HG02623 (cell line): Measurements from ENCODE around the gene NAP1L1.

Experiments
- ATAC-seq: cut with Tn5 transposase; IDR thresholded peaks from one replicate; pipeline ENCODE4 v1.9.1; 2021; ENCODE audit warnings: moderate library complexity; ENCODE audit not compliant: unreplicated experiment

Gene NAP1L1

GRCh38 chr12:76083904-76084862, at the start of gene NAP1L1:
Gene NAP1L1 (minus strand): TSS chr12:76084685. CDS start chr12:76074219, 10,466 bp downstream.
- ATAC-seq: peak; percentile 95

DNA sequence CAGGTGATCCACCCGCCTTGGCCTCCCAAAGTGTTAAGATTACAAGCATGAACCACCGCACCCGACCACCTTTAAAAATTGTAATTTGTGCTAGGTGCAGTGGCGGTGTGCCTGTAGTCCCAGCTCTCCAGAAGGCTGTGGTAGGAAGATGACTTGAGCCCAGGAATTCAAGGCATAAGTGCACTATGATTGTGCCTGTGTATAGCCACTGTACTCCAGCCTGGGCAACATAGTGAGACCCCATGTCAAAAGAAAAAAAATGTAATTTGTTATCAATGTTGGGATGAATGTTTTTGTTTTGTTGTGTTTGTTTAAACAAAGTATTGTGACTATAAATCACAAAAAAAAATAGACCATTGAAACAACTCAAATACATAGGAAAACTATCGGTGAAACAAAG, 43.1 kb upstream of the NAP1L1 start:
- ATAC-seq: no peak

- no peak for ATAC-seq
Measured at GRCh38 chr12:76124456-76124855, 40.0 kb upstream of the NAP1L1 start.

- no peak for ATAC-seq
Measured at GRCh38 chr12:76123259-76124212, 39.1 kb upstream of the NAP1L1 start.

- ATAC-seq: no peak
Measured at GRCh38 chr12:76119887-76120286, 35.4 kb upstream of the NAP1L1 start.

DNA sequence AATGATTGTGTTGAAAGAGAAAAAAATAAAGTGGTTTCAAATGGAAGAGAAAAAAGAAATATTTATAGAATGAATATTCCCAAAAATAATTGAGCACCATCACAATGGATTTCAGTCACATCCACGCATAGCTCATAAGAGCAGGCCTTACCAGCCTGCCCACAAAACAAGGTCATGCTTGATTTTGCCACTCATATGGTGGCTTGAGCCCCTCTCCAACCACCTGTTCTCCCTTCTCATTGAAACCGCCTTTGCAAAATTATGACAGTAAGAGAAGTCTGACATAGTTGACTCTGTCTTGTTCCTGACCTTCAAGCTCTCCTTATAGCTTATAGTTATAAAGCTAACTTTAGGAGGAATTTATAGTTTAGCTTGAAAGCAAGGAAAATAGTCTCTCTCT, 33.3 kb upstream of the NAP1L1 start:
- ATAC-seq: no peak

GRCh38 chr12:76117067-76117691, 32.7 kb upstream of the NAP1L1 start:
- no peak for ATAC-seq

DNA sequence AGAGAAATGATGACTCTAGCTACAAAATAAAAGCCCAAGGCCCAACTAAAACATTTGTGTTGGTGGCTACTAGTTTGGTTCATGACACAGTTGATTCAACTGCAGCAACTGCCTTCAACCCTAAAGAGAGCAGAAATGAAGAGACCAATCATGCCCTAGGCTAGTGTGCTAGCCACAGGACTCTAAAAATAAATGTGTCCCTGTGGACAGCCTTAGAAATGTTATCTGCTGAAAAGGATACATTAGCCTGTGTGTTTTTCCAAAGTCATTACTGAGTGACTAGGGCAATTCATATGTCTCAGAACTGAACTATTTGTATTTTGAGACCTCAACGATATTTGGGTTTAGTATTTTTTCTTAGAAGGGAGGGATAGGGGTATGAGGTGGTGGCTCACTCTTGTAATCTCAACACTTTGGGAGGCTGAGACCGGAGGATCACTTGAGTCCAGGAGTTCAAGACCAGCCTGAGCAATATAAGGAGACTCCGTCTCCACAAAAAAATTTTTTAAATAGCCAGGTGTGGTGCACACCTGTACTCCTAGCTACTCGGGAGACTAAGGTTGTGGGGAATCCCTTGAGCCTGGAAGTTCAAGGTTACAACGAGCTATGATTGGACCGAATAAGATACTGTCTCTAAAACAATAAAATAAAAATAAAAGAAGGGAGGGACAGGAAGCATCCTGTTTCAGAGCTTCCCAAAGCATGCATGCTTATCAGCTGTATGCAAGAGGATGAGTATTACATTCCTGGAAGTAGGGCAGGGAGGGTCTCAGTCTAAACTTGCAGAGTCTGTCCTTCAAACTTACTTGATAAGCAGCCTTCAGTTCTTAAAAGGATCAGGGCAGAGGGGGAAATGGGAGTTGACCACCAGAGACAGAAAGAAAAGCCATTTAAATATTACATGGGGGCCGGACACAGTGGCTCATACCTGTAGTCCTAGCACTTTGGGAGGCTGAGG, 29.6 kb upstream of the NAP1L1 start:
- no peak for ATAC-seq

DNA sequence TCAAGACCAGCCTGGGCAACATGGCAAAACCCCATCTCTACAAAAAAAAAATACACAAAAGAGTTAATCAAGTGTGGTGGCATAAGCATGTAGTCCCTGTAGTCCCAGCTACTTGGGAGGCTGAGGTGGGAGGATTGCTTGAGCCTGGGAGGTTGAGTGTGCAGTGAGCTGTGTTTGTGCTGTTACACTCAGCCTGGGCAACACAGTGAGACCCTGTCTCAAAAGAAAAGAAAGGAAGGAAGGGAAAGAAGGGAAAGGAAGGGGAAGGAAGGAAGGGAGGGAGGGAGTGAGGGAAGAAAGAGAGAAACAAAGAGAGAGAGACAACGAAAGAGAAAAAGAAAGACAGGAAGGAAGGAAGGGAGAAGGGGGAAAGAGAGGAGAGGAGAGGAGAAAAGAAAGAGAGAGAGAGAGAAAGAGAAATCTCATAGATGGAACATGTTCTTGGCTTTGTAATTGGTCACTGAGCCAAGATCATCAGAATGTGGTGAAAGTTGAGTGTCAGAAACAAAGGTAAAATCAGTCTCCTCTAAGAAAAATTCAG, 26.8 kb upstream of the NAP1L1 start:
- no peak for ATAC-seq

DNA sequence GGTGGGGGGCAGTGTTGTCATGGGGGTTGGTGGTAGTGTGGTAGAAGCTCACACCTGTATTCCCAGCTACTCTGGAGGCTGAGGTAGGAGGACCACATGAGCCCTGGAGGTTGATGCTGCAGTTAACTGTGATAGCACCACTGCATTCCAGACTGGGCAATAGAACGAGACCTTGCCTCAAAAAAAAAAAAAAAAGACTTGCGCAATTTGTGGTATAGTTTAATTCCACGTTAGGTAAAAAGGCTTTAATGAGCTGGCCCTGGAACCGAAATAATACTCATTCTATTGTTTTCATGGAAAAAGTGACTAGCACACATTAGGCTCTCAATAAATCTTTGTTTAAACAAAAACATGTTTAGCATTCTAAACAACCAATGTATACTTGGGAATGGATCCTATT, 25.4 kb upstream of the NAP1L1 start:
- ATAC-seq: no peak

DNA sequence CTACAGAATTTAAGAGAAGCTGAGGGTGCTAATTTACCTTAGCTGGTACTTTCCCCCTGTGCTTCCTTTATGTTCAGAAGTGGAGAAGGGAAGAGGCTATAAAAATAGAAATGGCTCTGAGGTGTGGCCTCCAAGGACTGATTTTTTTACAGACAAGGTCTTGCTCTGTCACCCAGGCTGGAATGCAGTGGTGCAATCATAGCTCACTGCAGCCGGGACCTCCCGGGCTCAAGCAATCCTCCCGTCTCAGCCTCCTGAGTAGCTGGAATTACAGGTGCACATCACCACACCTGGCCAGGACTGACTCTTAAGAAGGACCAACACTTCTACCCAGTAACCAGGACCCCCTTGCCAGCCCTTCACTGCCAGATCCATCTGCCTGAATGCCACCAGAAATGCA, 23.9 kb upstream of the NAP1L1 start:
- ATAC-seq: no peak

GRCh38 chr12:76106631-76107030, 22.1 kb upstream of the NAP1L1 start:
- no peak for ATAC-seq

GRCh38 chr12:76103958-76104357, 19.5 kb upstream of the NAP1L1 start:
- no peak for ATAC-seq

- no peak for ATAC-seq
Measured at GRCh38 chr12:76101739-76102385, 17.4 kb upstream of the NAP1L1 start.

- no peak for ATAC-seq
Measured at GRCh38 chr12:76096079-76096646, 11.7 kb upstream of the NAP1L1 start.

DNA sequence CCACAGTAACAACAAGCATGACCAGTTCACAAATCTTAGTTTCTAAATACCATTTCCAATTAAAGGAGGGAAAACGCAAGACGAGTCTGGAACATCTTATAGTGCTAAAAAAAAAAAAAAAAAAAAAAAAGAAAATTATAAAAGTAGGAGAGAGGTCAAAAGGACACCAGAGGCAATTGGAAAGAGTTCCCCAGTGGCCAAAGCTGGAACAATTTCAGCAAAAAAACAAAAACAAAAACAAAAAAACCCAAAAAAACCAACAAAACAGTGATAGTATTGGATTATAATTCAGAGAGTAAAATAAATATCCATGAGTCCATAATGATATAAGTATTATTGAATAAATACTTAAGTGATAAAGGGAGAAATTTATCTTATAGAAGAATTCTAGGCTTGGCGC, 10.3 kb upstream of the NAP1L1 start:
- ATAC-seq: no peak

- ATAC-seq: no peak
Measured at GRCh38 chr12:76091246-76091754, 6.8 kb upstream of the NAP1L1 start.

DNA sequence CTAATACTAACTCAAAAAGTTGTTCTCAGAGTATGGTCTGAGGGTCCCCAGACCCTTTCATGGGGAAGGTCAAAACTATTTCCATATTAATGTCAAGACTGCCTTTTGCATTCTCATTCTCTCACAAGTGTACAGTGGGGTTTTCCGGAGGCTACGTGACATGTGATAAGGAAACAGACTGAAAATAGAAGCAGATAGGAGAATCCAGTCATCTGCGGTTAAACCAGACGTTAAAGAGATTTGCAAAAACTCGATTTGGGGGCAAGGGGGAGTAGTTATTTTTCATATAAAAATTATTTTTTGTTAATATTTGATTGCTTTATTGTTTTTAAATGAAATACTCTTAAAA, 1.0 kb upstream of the NAP1L1 start:
- ATAC-seq: no peak
